Measurements from ENCODE around the gene EYA4.

DNA sequence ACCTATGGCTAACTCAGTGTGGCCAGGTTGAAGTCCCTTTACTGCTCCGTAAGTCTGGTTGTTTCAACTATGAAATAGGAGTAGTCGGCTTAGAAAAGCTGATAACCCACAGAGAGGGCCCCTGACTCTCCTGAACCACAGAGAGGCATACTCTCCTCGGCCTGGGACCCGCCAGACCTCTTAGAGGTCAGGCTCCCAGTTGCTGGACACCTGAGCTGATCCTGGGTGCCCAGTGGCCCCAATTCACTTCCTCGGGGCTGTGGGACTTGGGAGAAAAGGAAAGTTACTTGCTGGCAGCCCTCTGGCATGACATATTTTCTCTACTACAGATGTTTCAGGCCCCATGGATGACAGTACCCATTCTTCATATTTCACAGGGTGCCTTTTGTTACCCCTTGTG lies 34.2 kb upstream of the EYA4 start:
- TF ChIP-seq, protein P1, sequence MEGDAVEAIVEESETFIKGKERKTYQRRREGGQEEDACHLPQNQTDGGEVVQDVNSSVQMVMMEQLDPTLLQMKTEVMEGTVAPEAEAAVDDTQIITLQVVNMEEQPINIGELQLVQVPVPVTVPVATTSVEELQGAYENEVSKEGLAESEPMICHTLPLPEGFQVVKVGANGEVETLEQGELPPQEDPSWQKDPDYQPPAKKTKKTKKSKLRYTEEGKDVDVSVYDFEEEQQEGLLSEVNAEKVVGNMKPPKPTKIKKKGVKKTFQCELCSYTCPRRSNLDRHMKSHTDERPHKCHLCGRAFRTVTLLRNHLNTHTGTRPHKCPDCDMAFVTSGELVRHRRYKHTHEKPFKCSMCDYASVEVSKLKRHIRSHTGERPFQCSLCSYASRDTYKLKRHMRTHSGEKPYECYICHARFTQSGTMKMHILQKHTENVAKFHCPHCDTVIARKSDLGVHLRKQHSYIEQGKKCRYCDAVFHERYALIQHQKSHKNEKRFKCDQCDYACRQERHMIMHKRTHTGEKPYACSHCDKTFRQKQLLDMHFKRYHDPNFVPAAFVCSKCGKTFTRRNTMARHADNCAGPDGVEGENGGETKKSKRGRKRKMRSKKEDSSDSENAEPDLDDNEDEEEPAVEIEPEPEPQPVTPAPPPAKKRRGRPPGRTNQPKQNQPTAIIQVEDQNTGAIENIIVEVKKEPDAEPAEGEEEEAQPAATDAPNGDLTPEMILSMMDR (IDR thresholded peaks at IDR 0.05): no peak
- TF ChIP-seq SIN3A (IDR thresholded peaks at IDR 0.05; ENCODE audit: borderline replicate concordance, insufficient read depth, low read depth, low read length) (no peak), POLR2AphosphoS5 (IDR thresholded peaks at IDR 0.05; ENCODE audit: low read depth, low read length) (no peak)

Measured in Panc1 (cell line).